ENCODE measurements around the gene WASHC4. TPM values are rescaled to one million over a fixed set of nuclear protein-coding genes. Genes with fewer than 3 reads are reported as not detected.

WASHC4 gene
- total RNA-seq, 1 donor from 2014 or later, result 57.7 TPM

- H3K4me3 Mint-ChIP-seq (ENCODE audit: unreplicated experiment), result no peak overlapping the region
- H3K27me3 Mint-ChIP-seq (ENCODE audit: low read depth), result no peaks in the 10 kb centered on the region
- H3K4me1 Mint-ChIP-seq (ENCODE audit: low read depth), result peaks cover 5% of the 10 kb centered on the region
- no peak for DNase-seq (ENCODE audit: low spot score)
- H3K9me3 Mint-ChIP-seq (ENCODE audit: low read depth), result no peaks in the 10 kb centered on the region
- no peak for TF ChIP-seq CTCF (IDR thresholded peaks at IDR 0.05)
- H3K27ac Mint-ChIP-seq (ENCODE audit: unreplicated experiment), result no peak overlapping the region
- peaks cover 32% of the 10 kb centered on the region for H3K36me3 Mint-ChIP-seq (ENCODE audit: low read depth)
These were observed 56.5 kb downstream of the WASHC4 start for GRCh38 chr12:105164068-105164467.

- Mint-ChIP-seq H3K4me3 (ENCODE audit: unreplicated experiment) (no peak overlapping the region), H3K36me3 (ENCODE audit: low read depth) (peaks cover 30% of the 10 kb centered on the region), H3K4me1 (ENCODE audit: low read depth) (peaks cover 5% of the 10 kb centered on the region), H3K27me3 (ENCODE audit: low read depth) (no peaks in the 10 kb centered on the region), H3K9me3 (ENCODE audit: low read depth) (no peaks in the 10 kb centered on the region), H3K27ac (ENCODE audit: unreplicated experiment) (no peak overlapping the region)
- TF ChIP-seq CTCF (IDR thresholded peaks at IDR 0.05), result no peak
- no peak for DNase-seq (ENCODE audit: low spot score)
These were observed 59.2 kb downstream of the WASHC4 start for GRCh38 chr12:105166736-105167135.

- H3K4me3 Mint-ChIP-seq (ENCODE audit: unreplicated experiment), result no peak overlapping the region
- no peak overlapping the region for H3K27ac Mint-ChIP-seq (ENCODE audit: unreplicated experiment)
- peaks cover 26% of the 10 kb centered on the region for H3K36me3 Mint-ChIP-seq (ENCODE audit: low read depth)
- H3K9me3 Mint-ChIP-seq (ENCODE audit: low read depth), result no peaks in the 10 kb centered on the region
- no peak for TF ChIP-seq CTCF (IDR thresholded peaks at IDR 0.05)
- DNase-seq (ENCODE audit: low spot score), result no peak
- peaks cover 2% of the 10 kb centered on the region for H3K4me1 Mint-ChIP-seq (ENCODE audit: low read depth)
- no peaks in the 10 kb centered on the region for H3K27me3 Mint-ChIP-seq (ENCODE audit: low read depth)
These were observed 59.8 kb downstream of the WASHC4 start for GRCh38 chr12:105167346-105167745.

GRCh38 chr12:105168006-105168405 lies 60.5 kb downstream of the WASHC4 start:
- Mint-ChIP-seq H3K27ac (ENCODE audit: unreplicated experiment) (no peak overlapping the region), H3K27me3 (ENCODE audit: low read depth) (no peaks in the 10 kb centered on the region), H3K4me3 (ENCODE audit: unreplicated experiment) (no peak overlapping the region), H3K36me3 (ENCODE audit: low read depth) (peaks cover 26% of the 10 kb centered on the region), H3K4me1 (ENCODE audit: low read depth) (peaks cover 2% of the 10 kb centered on the region), H3K9me3 (ENCODE audit: low read depth) (no peaks in the 10 kb centered on the region)
- TF ChIP-seq CTCF (IDR thresholded peaks at IDR 0.05), result no peak
- DNase-seq (ENCODE audit: low spot score), result no peak

- peaks cover 2% of the 10 kb centered on the region for H3K4me1 Mint-ChIP-seq (ENCODE audit: low read depth)
These were observed 62.6 kb downstream of the WASHC4 start for GRCh38 chr12:105170139-105170538.

More at GRCh38 chr12:105170139-105170538, 62.6 kb downstream of the WASHC4 start:
- DNase-seq (ENCODE audit: low spot score), result no peak
- H3K27me3 Mint-ChIP-seq (ENCODE audit: low read depth), result no peaks in the 10 kb centered on the region
- peaks cover 19% of the 10 kb centered on the region for H3K36me3 Mint-ChIP-seq (ENCODE audit: low read depth)
- no peak overlapping the region for H3K4me3 Mint-ChIP-seq (ENCODE audit: unreplicated experiment)
- H3K27ac Mint-ChIP-seq (ENCODE audit: unreplicated experiment), result peak overlapping the region; percentile 59
- no peak for TF ChIP-seq CTCF (IDR thresholded peaks at IDR 0.05)
- H3K9me3 Mint-ChIP-seq (ENCODE audit: low read depth), result no peaks in the 10 kb centered on the region
